DOHH2 (cell line): ENCODE data around the gene GJC2.

Experiments used
- H3F3A ChIP-seq: fragments of 200-600 bp; sonication (generic), shearing (Covaris generic); 2 replicates; pipeline ENCODE4 v1.6.0; 2016; ENCODE audit warnings: antibody characterized with exemption, mild to moderate bottlenecking; ENCODE audit not compliant: control insufficient read depth, insufficient read depth
- H3K27ac ChIP-seq: fragments of 200-600 bp; sonication (generic); 2 replicates; pipeline ENCODE4 v1.5.1; 2014; ENCODE audit warnings: low read depth, mild to moderate bottlenecking, low read length, moderate library complexity
- H3K27me3 ChIP-seq: fragments of 200-600 bp; sonication (generic); 2 replicates; pipeline ENCODE4 v1.6.1; 2014; ENCODE audit warnings: mild to moderate bottlenecking, low read length, mixed read lengths; ENCODE audit not compliant: control insufficient read depth
- H3K36me3 ChIP-seq: fragments of 200-600 bp; sonication (generic); 2 replicates; pipeline ENCODE4 v1.6.1; 2014; ENCODE audit warnings: mild to moderate bottlenecking, low read length, moderate library complexity, mixed read lengths; ENCODE audit not compliant: control insufficient read depth
- H3K4me1 ChIP-seq: fragments of 200-600 bp; sonication (generic); 2 replicates; pipeline ENCODE4 v1.6.1; 2014; ENCODE audit warnings: mild to moderate bottlenecking, low read length, mixed read lengths; ENCODE audit not compliant: control insufficient read depth
- H3K4me2 ChIP-seq: fragments of 200-600 bp; sonication (generic); 2 replicates; pipeline ENCODE4 v1.6.0; 2014; ENCODE audit warnings: mild to moderate bottlenecking, low read length, moderate library complexity
- H3K4me3 ChIP-seq: fragments of 200-600 bp; sonication (generic); 2 replicates; pipeline ENCODE4 v1.5.1; 2014; ENCODE audit warnings: mild to moderate bottlenecking, low read length, mixed read lengths
- H3K79me2 ChIP-seq: fragments of 200-600 bp; sonication (generic); 2 replicates; pipeline ENCODE4 v1.6.1; 2014; ENCODE audit warnings: mild to moderate bottlenecking, low read length, mixed read lengths; ENCODE audit not compliant: control insufficient read depth
- H3K9me2 ChIP-seq: fragments of 200-600 bp; sonication (generic); replicated peaks from 2 replicates; pipeline ENCODE4 v1.6.1; 2014; ENCODE audit warnings: mild to moderate bottlenecking, low read length, mixed read lengths; ENCODE audit not compliant: control insufficient read depth
- H3K9me3 ChIP-seq: fragments of 200-600 bp; sonication (generic); 2 replicates; pipeline ENCODE4 v1.6.1; 2014; ENCODE audit warnings: antibody characterized with exemption, low read length, mixed read lengths; ENCODE audit not compliant: control insufficient read depth, insufficient read depth
- H4K20me1 ChIP-seq: fragments of 200-600 bp; sonication (generic); 2 replicates; pipeline ENCODE4 v1.6.0; 2014; ENCODE audit warnings: low read depth, mild to moderate bottlenecking, antibody characterized with exemption, low read length, moderate library complexity; ENCODE audit not compliant: control insufficient read depth, insufficient read depth
- CTCF ChIP-seq: fragments of 200-600 bp; sonication (generic); IDR thresholded peaks from one replicate; pipeline ENCODE4 v1.5.1; 2014; ENCODE audit warnings: antibody characterized with exemption, mild to moderate bottlenecking, low read depth, low read length; ENCODE audit not compliant: poor library complexity, severe bottlenecking
- EZH2phosphoT487 ChIP-seq: fragments of 200-600 bp; sonication (generic); IDR thresholded peaks from 2 replicates; pipeline ENCODE4 v1.6.1; 2017; ENCODE audit warnings: borderline replicate concordance, mild to moderate bottlenecking, antibody characterized with exemption, low read length, moderate library complexity, mixed read lengths

The GJC2 gene

GRCh38 chr1:228155596-228156514 lies 6.1 kb downstream of the GJC2 start:
- Histone ChIP-seq H4K20me1 (no peaks in the 10 kb centered on the region), H3K9me3 (no peaks in the 10 kb centered on the region), H3K4me2 (no peak overlapping the region), H3K4me1 (no peaks in the 10 kb centered on the region), H3K9me2 (no peaks in the 10 kb centered on the region), H3K4me3 (no peak overlapping the region), H3K27ac (no peak overlapping the region), H3K36me3 (no peaks in the 10 kb centered on the region), H3K79me2 (no peaks in the 10 kb centered on the region), H3F3A (no peaks in the 10 kb centered on the region), H3K27me3 (no peaks in the 10 kb centered on the region)
- no peak for TF ChIP-seq CTCF
- no peak for TF ChIP-seq EZH2phosphoT487

GRCh38 chr1:228156515-228156881 lies 6.8 kb downstream of the GJC2 start:
- H3K79me2 ChIP-seq, result no peaks in the 10 kb centered on the region

GRCh38 chr1:228156941-228157728 lies 7.4 kb downstream of the GJC2 start:
- Histone ChIP-seq H3K4me1 (no peaks in the 10 kb centered on the region; the same call in 1 of the 2 replicates), H3K27ac (no peak overlapping the region), H3K36me3 (no peaks in the 10 kb centered on the region), H4K20me1 (no peaks in the 10 kb centered on the region), H3K4me2 (no peak overlapping the region), H3K27me3 (no peaks in the 10 kb centered on the region), H3K9me3 (no peaks in the 10 kb centered on the region), H3K9me2 (no peaks in the 10 kb centered on the region), H3F3A (no peaks in the 10 kb centered on the region), H3K4me3 (no peak overlapping the region), H3K79me2 (no peaks in the 10 kb centered on the region)
- no peak for TF ChIP-seq EZH2phosphoT487
- TF ChIP-seq CTCF, result no peak

More at GRCh38 chr1:228156515-228156881, 6.8 kb downstream of the GJC2 start:
- Histone ChIP-seq H3K4me3 (no peak overlapping the region), H4K20me1 (no peaks in the 10 kb centered on the region), H3K27ac (no peak overlapping the region), H3K27me3 (no peaks in the 10 kb centered on the region), H3K4me2 (no peak overlapping the region), H3K4me1 (no peaks in the 10 kb centered on the region), H3F3A (no peaks in the 10 kb centered on the region), H3K9me3 (no peaks in the 10 kb centered on the region), H3K36me3 (no peaks in the 10 kb centered on the region), H3K9me2 (no peaks in the 10 kb centered on the region)
- TF ChIP-seq CTCF (no peak), EZH2phosphoT487 (no peak)
